CD4-positive, CD25-positive, alpha-beta regulatory T cell (primary cell): ENCODE measurements around the gene TUBB1. TPM values are rescaled to one million over a fixed set of nuclear protein-coding genes. Genes with fewer than 3 reads are reported as not detected.
"Not testable (repeated sequence)": the region's sequence is repeated elsewhere in the genome, so short reads cannot be mapped to it uniquely, and the experiment has no call there.

Source experiments
- ATAC-seq, 2 donors: fragments of 150-1000 bp; cut with Tn5 transposase; one replicate each; pipeline ENCODE4 v1.10.0; 2021; ENCODE audit warnings: low read depth in 2 of 2, moderate number of reproducible peaks in 2 of 2, moderate library complexity in 1 of 2
- DNase-seq, 3 donors: peaks; one replicate each; pipeline versions ENCODE4 v3.0.0 to v3.0.0-alpha.2; 2012 to 2022; ENCODE audit warnings: mixed read lengths in 1 of 3
- H3K27ac ChIP-seq: one replicate; pipeline ENCODE4 v1.7.0; 2013; ENCODE audit warnings: mild to moderate bottlenecking, low read length; ENCODE audit not compliant: insufficient read depth, poor library complexity, severe bottlenecking
- H3K27me3 ChIP-seq: one replicate; pipeline ENCODE4 v1.7.0; 2013; ENCODE audit warnings: low read length; ENCODE audit not compliant: control insufficient read depth, insufficient read depth
- H3K36me3 ChIP-seq: one replicate; pipeline ENCODE4 v1.7.0; 2013; ENCODE audit warnings: mild to moderate bottlenecking, low read length, moderate library complexity; ENCODE audit not compliant: control insufficient read depth, insufficient read depth
- H3K4me1 ChIP-seq: 2 replicates; pipeline ENCODE4 v1.7.0; 2013; ENCODE audit warnings: mild to moderate bottlenecking, low read length; ENCODE audit not compliant: insufficient read depth, control insufficient read depth, poor library complexity, severe bottlenecking
- H3K4me3 ChIP-seq: one replicate; pipeline ENCODE4 v1.7.0; 2013; ENCODE audit warnings: low read depth, mild to moderate bottlenecking, low read length, moderate library complexity
- H3K9me3 ChIP-seq, 2 experiments: 1 replicate in 1 of 2; 2 replicates in 1 of 2; pipeline ENCODE4 v1.7.0; 2013; ENCODE audit warnings: low read length in 2 of 2, mild to moderate bottlenecking in 1 of 2, moderate library complexity in 1 of 2; ENCODE audit not compliant: control insufficient read depth in 2 of 2
- H3K27ac Mint-ChIP-seq, 3 donors: one replicate each; pipeline ENCODE4 v1.8.0; 2020 to 2022; ENCODE audit warnings: mild to moderate bottlenecking in 3 of 3, mixed read lengths in 3 of 3, moderate library complexity in 2 of 3
- H3K27me3 Mint-ChIP-seq: one replicate; pipeline ENCODE4 v1.8.0; 2022; ENCODE audit warnings: mild to moderate bottlenecking, mixed read lengths
- H3K36me3 Mint-ChIP-seq: one replicate; pipeline ENCODE4 v1.8.0; 2020; ENCODE audit warnings: mixed read lengths
- H3K4me1 Mint-ChIP-seq, 4 donors: one replicate each; pipeline ENCODE4 v1.8.0; 2020 to 2022; ENCODE audit warnings: mixed read lengths in 4 of 4, mild to moderate bottlenecking in 1 of 4
- H3K4me3 Mint-ChIP-seq, 4 donors: one replicate each; pipeline ENCODE4 v1.8.0; 2020 to 2022; ENCODE audit warnings: mild to moderate bottlenecking in 4 of 4, mixed read lengths in 4 of 4, moderate library complexity in 3 of 4
- H3K9me3 Mint-ChIP-seq, 7 donors: one replicate each; pipeline ENCODE4 v1.8.0; 2020 to 2022; ENCODE audit warnings: mixed read lengths in 7 of 7, mild to moderate bottlenecking in 3 of 7, moderate library complexity in 2 of 7
- polyA plus RNA-seq, 4 donors: library from polyadenylated mRNA; unstranded; fragments of 300-500 nt; fragmentation: Illumina TruSeq; gene quantifications; one replicate each; pipeline ENCODE4 v1.2.3, GENCODE V29; 2021
- total RNA-seq: library from RNA; stranded (reverse); gene quantifications from one replicate; pipeline ENCODE4 v1.2.3, GENCODE V29; 2022

Gene TUBB1
- total and polyA plus RNA-seq, 5 donors from 2014 or later = 0.07 to 31.7 (median 0.14) TPM

GRCh38 chr20:59033616-59034165, 14.5 kb downstream of the TUBB1 start:
- H3K36me3 ChIP-seq = peaks cover 52% of the 10 kb centered on the region
- H3K4me1 ChIP-seq = peaks cover 38% of the 10 kb centered on the region
- H3K4me3 ChIP-seq = no peak overlapping the region
- DNase-seq (no peak), ATAC-seq (no peak)
- Mint-ChIP-seq H3K9me3 (no peaks in the 10 kb centered on the region), H3K4me3 (peak overlapping the region in 3 of 4 donors; percentile 41 to 82 (median 44)), H3K27ac (peak overlapping the region in 1 of 3 donors; percentile 73), H3K27me3 (no peaks in the 10 kb centered on the region), H3K36me3 (peaks cover 45% of the 10 kb centered on the region), H3K4me1 (peaks cover 28 to 61% (median 49%) of the 10 kb centered on the region in 4 donors)
- H3K27me3 ChIP-seq = no peaks in the 10 kb centered on the region
- H3K9me3 ChIP-seq = no peaks in the 10 kb centered on the region
- H3K27ac ChIP-seq = peak overlapping the region; percentile 90

GRCh38 chr20:59035381-59035780, 16.2 kb downstream of the TUBB1 start:
- H3K9me3 Mint-ChIP-seq = no peaks in the 10 kb centered on the region
- Histone ChIP-seq H3K4me1 (peaks cover 37% of the 10 kb centered on the region), H3K4me3 (no peak overlapping the region), H3K9me3 (no peaks in the 10 kb centered on the region), H3K36me3 (peaks cover 40% of the 10 kb centered on the region), H3K27ac (no peak overlapping the region), H3K27me3 (no peaks in the 10 kb centered on the region)
- H3K36me3 Mint-ChIP-seq = peaks cover 42% of the 10 kb centered on the region
- no peak for DNase-seq
- ATAC-seq = no peak
- H3K4me3 Mint-ChIP-seq = peak overlapping the region in 2 of 4 donors; percentile 68 to 72
- no peaks in the 10 kb centered on the region for H3K27me3 Mint-ChIP-seq
- peaks cover 33 to 62% (median 47%) of the 10 kb centered on the region in 4 donors for H3K4me1 Mint-ChIP-seq
- peak overlapping the region in 1 of 3 donors; percentile 93 for H3K27ac Mint-ChIP-seq

- peaks cover 39% of the 10 kb centered on the region for H3K36me3 ChIP-seq
- peaks cover 43% of the 10 kb centered on the region for H3K36me3 Mint-ChIP-seq
- no peaks in the 10 kb centered on the region for H3K9me3 ChIP-seq
- peaks cover 38 to 65% (median 52%) of the 10 kb centered on the region in 4 donors for H3K4me1 Mint-ChIP-seq
- H3K4me3 Mint-ChIP-seq = peak overlapping the region in 1 of 4 donors; percentile 27
- H3K27me3 ChIP-seq = no peaks in the 10 kb centered on the region
- no peaks in the 10 kb centered on the region for H3K9me3 Mint-ChIP-seq
- DNase-seq (no peak), ATAC-seq (no peak)
- no peak overlapping the region for H3K4me3 ChIP-seq
- peak overlapping the region in 1 of 3 donors; percentile 6 for H3K27ac Mint-ChIP-seq
- no peaks in the 10 kb centered on the region for H3K27me3 Mint-ChIP-seq
- H3K4me1 ChIP-seq = peaks cover 41% of the 10 kb centered on the region
- H3K27ac ChIP-seq = no peak overlapping the region
Observed at GRCh38 chr20:59037386-59037785, 18.2 kb downstream of the TUBB1 start.

- peak overlapping the region in 1 of 4 donors; percentile 96 for H3K4me3 Mint-ChIP-seq
- Histone ChIP-seq H3K4me1 (peaks cover 43% of the 10 kb centered on the region), H3K4me3 (peak overlapping the region; percentile 38), H3K27me3 (no peaks in the 10 kb centered on the region), H3K9me3 (no peaks in the 10 kb centered on the region), H3K36me3 (peaks cover 39% of the 10 kb centered on the region), H3K27ac (no peak overlapping the region)
- DNase-seq (no peak), ATAC-seq (no peak)
- H3K9me3 Mint-ChIP-seq = no peaks in the 10 kb centered on the region
- no peaks in the 10 kb centered on the region for H3K27me3 Mint-ChIP-seq
- peaks cover 44 to 68% (median 57%) of the 10 kb centered on the region in 4 donors for H3K4me1 Mint-ChIP-seq
- H3K36me3 Mint-ChIP-seq = peaks cover 43% of the 10 kb centered on the region
- H3K27ac Mint-ChIP-seq = no peak overlapping the region
Observed at GRCh38 chr20:59039233-59039632, 20.0 kb downstream of the TUBB1 start.

GRCh38 chr20:59040667-59041066, 21.4 kb downstream of the TUBB1 start:
- H3K27ac Mint-ChIP-seq = peak overlapping the region; percentile 48 to 94 (median 75)
- DNase-seq (no peak), ATAC-seq (no peak)
- Histone ChIP-seq H3K4me3 (peak overlapping the region; percentile 38), H3K36me3 (peaks cover 26% of the 10 kb centered on the region), H3K27me3 (no peaks in the 10 kb centered on the region), H3K4me1 (peaks cover 43% of the 10 kb centered on the region), H3K9me3 (no peaks in the 10 kb centered on the region), H3K27ac (no peak overlapping the region)
- H3K9me3 Mint-ChIP-seq = no peaks in the 10 kb centered on the region
- H3K4me1 Mint-ChIP-seq = peaks cover 42 to 69% (median 55%) of the 10 kb centered on the region in 4 donors
- H3K36me3 Mint-ChIP-seq = peaks cover 33% of the 10 kb centered on the region
- H3K27me3 Mint-ChIP-seq = no peaks in the 10 kb centered on the region
- H3K4me3 Mint-ChIP-seq = peak overlapping the region; percentile 92 to 96 (median 94)

- Mint-ChIP-seq H3K4me1 (peaks cover 42 to 64% (median 53%) of the 10 kb centered on the region in 4 donors), H3K36me3 (peaks cover 27% of the 10 kb centered on the region)
Observed at GRCh38 chr20:59041487-59041886, 22.3 kb downstream of the TUBB1 start.

GRCh38 chr20:59042151-59042795, 23.0 kb downstream of the TUBB1 start, which contains the start of gene PRELID3B:
Gene PRELID3B (minus strand): TSS chr20:59042786. CDS start chr20:59042730, 56 bp downstream.
- Mint-ChIP-seq H3K4me3 (peak within 1 kb of the TSS; percentile 92 to 96 (median 94)), H3K36me3 (peaks cover 19% of the 10 kb centered on the region), H3K9me3 (no peaks in the 10 kb centered on the region), H3K27me3 (no peaks in the 10 kb centered on the region), H3K27ac (peak within 1 kb of the TSS in 2 of 3 donors; percentile 75 to 92), H3K4me1 (peaks cover 35 to 60% (median 50%) of the 10 kb centered on the region in 4 donors)
- DNase-seq (no peak), ATAC-seq (peak in 1 of 2 donors; percentile 1)
- Histone ChIP-seq H3K9me3 (no peaks in the 10 kb centered on the region), H3K27me3 (no peaks in the 10 kb centered on the region), H3K4me3 (peak within 1 kb of the TSS; percentile 91), H3K4me1 (peaks cover 43% of the 10 kb centered on the region), H3K36me3 (peaks cover 12% of the 10 kb centered on the region), H3K27ac (peak within 1 kb of the TSS; percentile 84)

More at GRCh38 chr20:59041487-59041886, 22.3 kb downstream of the TUBB1 start:
- H3K4me3 ChIP-seq = peak overlapping the region; percentile 91
- peaks cover 18% of the 10 kb centered on the region for H3K36me3 ChIP-seq
- not testable (repeated sequence) for ATAC-seq, H3K27me3 ChIP-seq, H3K27me3 Mint-ChIP-seq, H3K9me3 Mint-ChIP-seq, H3K27ac ChIP-seq, DNase-seq, H3K9me3 ChIP-seq
- H3K4me1 ChIP-seq = peaks cover 43% of the 10 kb centered on the region
- Mint-ChIP-seq H3K27ac (peak overlapping the region; percentile 20 to 75 (median 26)), H3K4me3 (peak overlapping the region; percentile 92 to 96 (median 94))
